Activated naive CD4-positive, alpha-beta T cell (primary cell): ENCODE results near the gene UBA52.
A peak's percentile ranks its signal among the peaks of the same experiment; 100 is the strongest.

Source experiments
- DNase-seq, 4 experiments: peaks; one replicate each; lab custom pipeline; 2025; lab: John Stamatoyannopoulos, UW

The UBA52 gene

DNA sequence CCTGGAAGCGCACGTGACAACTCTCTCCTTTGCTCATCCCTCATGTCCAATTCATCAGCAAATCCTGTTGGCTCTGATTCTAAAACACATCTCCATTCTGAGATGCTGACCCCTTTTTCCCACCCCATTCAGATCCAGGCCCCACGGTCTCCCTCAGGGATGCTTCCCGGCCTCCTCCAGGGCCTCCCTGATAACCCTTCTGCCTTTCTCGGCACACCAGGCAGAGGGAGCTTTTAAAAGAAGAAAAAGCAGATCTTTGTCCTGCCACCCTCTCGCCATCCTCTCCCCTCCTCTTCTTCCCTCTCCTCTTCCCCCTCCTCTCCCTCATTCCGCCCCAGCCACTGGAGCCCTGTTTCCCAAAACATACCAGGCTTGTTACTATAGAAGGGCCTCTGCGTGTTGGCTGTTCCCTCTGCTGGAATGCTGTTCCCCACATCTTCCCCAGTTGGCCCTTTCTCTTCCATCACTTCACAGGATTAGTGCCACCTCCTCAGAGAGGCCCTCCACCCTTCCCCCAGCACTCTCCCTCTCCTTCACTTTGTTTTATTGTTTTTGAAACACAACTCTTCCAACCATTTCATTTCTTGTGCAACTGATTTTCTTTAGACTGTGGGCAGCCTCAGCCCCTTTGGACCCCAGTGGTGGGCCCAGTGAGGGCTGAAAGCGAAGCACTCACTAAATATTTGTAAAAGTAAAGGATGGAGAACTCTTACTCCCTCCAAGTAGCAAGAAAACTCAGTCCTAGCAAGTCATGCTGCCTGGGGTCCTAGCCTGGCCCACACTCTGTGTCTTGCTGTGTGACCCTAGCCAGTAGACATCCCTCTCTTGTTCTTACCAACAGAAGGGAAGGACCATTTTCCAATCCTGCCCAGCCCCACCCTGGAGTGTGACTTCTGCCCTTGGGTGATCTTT, 37.4 kb downstream of the UBA52 start:
- no peak for DNase-seq

DNA sequence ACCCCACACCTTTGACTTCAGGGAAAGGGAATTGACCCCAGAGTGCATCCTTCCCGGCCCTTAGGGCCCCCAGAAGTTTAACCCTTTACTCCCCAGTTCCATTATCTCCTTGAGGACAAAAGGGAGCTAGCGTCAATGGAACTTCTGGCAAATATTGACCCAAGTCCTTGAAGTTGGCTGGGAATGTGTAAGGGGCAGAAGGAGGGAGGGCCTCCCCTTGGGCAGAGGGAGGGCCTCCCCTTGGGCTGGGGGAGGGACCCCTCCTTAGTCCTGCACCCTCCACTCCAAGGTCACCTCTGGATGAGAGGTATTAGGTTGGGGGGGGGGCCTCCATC, 38.0 kb downstream of the UBA52 start:
- DNase-seq = no peak

- DNase-seq = no peak
Measured at GRCh38 chr19:18610245-18610555, 38.5 kb downstream of the UBA52 start.

DNA sequence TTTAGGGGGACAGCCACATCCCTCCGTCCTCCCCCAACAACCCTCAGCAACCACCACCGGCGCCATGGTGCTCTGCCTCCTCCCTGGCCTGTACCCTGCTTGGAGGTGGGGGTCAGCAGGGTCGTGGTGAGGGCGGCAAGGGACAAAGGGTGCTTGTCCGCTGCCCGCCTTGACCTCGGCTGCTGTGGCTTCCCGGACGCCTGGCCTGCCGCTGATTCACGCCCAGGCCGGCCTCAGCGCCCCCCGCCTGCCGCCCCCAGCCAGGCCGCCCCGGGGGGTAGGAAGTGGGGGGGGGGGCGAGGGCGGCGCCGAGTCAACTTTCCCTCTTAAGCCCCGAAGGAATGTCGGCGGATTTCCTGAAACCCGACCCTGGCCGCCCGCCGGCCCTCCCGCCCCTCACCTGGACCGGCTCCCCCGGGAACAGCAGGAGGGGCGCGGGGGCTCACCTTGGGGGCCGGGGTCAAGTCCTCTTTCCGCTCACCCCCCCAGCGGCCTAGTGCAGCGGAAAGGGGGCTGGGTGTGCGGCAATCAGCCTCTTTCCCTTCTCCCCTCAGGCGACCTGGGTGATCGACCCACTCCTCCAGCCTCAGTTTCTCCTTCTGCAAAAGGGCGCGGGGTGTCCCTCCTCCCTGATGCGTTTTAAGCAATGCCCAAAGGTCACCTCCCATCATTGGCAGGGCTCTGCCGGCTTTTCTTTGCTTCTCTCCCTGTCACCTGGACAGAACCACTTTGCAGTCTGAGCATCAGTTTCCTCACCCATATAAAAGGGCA, 39.1 kb downstream of the UBA52 start:
- DNase-seq = no peak

DNA sequence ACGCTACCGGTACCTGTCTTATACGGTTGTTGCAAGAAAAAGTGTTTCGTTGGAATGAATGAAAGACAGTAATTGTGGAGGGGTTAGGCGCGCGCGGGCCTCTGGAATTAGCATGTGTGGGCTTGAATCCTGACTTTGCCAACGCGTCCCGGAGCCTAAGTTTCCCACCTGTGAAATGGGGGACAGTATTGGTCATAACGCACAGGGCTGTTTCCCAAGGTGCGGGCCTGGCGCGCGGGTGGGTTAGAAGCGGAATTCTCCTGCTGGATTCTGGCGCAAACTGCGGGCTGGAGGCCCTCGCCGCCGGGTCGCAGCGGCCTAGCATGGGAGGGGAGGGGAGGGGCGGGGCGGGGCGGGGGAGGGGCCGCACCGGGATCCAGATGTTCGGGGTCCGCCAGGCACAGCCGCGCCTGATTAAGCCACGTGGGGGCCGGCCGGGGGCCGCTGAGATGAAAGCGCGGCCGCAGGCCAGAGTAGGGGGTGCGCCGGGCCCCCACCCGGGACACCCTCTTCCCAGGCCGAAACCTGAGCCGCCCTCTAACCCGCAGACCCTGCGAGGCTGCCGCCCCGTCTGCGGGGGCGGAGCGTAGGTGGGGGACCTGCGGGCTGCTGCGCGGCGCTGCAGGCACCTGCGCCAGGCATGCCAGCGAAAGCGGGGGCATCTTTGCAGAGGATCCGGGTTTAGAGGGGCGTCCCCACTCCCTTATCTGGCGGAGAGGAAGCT, 39.8 kb downstream of the UBA52 start:
- DNase-seq = no peak

DNA sequence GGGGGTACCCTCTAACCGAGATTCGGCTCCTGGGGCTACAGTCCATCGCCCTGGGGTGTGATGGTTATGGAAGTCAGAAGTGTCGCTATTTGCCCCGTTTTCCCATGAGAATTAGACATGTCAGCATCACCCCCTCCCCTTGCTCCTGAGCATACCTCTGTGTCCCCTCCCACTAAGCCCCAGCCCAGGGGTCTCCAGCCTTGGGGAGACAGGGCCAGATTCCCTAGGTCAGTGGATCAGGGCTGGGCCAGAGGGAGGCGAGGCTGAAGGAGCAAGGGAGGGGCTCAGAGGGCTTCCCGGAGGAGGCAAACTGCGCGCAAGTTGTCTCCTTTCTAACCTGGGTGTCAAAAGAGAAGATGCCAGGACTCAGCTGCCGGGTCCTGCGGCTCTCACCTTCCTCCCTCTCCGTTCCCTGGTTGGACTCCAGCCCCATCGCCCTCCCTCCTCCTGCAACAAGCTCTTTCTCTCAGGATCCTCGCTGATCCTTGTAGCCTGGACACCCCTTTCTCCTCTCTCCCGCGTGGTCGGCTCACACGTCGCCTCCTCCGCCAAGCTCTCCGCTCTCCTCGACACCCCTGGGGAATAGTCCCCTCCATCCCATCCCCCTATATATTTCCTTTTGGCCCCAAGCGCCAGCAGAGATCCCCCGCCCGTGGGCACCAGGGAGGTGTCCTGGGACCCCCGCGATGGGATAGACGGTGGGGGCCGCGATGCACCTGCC, 40.6 kb downstream of the UBA52 start:
- no peak for DNase-seq

DNA sequence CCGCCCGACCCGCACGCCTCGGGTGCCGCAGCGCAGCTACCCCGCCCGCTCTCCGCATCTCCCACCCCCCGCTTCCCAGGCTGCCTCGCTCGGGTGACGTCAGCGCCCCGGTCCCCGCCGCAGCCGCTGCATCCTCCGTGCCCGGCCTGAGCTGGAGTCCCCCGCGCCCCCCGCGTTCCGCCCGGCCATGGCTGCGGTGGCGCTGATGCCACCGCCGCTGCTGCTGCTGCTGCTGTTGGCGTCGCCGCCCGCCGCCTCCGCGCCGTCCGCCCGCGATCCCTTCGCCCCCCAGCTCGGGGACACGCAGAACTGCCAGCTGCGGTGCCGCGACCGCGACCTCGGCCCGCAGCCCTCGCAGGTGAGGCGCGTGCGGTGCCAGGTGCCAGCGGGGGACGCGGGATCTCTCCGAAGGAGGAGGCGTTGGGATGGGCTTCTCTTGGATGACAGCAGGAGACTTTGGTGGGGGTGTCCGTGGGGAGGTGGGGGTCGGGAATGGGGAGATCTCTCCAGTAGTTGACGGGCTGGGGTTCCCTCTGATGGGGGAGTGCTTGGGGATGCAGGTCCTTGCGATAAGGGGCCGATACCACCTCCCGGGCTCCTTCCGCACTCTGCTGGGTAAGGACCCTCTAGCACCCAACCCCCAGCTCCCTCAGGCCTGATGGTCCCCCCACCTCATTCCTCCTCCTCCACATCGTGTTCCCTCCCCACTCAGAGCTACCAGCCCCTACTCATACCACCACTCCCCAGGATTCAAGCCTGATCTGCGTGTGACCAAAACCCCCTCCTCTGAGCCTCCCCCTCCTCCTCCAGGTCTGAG, 41.3 kb downstream of the UBA52 start, which contains the start of gene TMEM59L:
TMEM59L (plus strand) TSS at position 99 of the 817 bp plus-strand sequence; CDS start at position 188, 89 bp downstream.
- DNase-seq = peak in 1 of 4 experiments; percentile 42

- no peak for DNase-seq
Measured at GRCh38 chr19:18613589-18614234, 42.1 kb downstream of the UBA52 start.

- no peak for DNase-seq
Measured at GRCh38 chr19:18616023-18616422, 44.4 kb downstream of the UBA52 start.

GRCh38 chr19:18617562-18617961, 45.9 kb downstream of the UBA52 start:
- no peak for DNase-seq

DNA sequence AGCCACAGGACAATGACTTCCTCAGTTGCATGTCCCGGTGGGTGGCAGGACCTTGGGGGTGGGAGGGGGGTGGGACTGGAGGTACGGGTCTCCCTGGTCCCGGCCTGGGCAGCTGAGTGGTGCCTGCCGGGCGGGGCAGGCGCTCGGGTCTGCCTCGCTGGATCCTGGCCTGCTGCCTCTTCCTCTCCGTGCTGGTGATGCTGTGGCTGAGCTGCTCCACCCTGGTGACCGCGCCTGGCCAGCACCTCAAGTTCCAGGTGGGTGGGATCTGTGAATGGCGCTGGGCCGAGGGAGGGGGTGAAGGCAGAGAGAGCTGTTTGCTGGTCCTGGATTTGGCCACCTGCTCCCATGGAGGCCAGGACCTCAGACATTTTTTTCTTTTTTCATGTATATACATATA, 46.6 kb downstream of the UBA52 start:
- no peak for DNase-seq

GRCh38 chr19:18620311-18620710, 48.7 kb downstream of the UBA52 start:
- DNase-seq = no peak

DNA sequence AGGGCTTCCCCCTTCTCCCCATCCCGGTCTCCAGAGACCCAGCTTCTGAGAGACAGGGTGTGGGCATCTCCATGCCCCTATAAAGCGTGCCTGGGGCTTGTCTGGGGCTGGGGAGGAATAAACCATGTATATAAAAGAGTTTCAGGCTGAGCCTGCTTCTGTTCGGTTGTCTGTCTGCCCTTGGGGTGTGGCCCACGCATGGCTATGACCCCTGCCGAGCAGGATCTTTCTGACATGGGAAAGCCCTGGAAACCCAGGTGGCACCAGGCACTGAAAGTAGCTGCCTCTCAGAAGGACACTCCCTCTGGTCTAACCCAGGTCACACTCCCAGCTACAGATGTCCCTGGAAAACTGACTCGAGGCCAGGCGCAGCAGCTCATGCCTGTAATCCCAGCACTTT, 49.2 kb downstream of the UBA52 start:
- no peak for DNase-seq

DNA sequence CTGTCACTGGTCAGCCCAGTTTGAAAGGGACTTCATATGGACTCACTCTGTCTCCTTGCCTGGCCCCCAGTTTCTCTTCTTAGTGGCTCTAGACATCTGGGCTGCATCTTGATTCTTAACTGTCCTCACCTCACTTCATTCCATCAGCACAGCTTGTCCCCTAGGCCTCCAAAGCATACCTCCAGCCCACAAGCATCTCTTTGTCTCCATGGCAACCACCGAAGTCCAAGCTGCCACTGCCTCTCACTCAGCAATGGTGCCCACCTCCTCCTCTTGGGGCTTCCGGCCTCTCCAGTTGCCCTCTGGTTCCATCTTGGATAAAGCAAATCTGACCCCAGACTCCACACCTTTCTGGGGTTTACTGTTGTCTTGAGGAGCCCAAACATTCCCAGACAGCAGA, 55.2 kb downstream of the UBA52 start:
- DNase-seq = no peak
